Measurements from ENCODE around the gene MRPL43.

The MRPL43 gene

DNA sequence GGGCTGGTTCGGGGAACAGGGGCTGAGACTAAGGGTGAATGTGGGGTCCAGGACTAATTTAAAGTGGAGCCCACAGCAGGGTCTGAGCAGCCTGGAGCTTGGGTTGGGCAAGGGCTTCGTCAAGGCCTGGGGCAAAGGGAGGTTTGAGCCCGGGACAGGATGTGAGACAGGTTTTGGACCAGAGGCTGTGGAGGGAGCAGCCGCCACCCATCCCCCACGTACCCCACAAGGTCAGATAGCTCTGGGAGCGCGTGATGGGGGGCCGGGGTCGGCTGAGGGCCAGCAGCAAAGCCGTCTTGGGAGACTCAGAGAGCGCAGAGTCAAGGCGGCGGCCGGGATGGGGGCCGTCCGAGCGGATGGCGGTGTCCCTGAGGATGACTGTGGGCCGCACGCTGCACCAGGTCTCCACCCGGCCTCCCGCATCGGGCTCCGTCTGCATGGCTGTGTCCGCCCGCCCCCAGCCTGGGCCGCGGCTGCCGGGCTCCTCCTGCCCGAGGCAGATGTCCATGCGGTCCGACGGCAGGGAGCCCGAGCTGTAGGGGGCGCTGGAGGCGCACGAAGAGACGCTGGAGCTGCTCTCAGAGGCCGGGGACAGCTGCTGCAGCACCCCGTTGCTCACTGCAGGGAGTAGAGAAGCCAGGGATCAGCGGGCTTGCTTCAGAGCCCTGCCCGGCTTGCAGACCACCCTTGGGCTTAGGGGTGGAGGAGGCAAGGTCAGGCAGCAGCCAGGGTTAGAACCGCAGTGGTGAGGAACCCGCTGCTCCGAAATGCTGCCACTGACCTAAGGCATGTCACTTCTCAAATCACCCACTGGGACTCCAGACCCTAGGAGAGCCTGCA lies 31.5 kb upstream of the MRPL43 start:
- DNase-seq = peak; percentile 58

GRCh38 chr10:101018118-101018599 lies 30.9 kb upstream of the MRPL43 start:
- no peak for DNase-seq

GRCh38 chr10:101016814-101017213 lies 29.5 kb upstream of the MRPL43 start:
- no peak for DNase-seq

DNA sequence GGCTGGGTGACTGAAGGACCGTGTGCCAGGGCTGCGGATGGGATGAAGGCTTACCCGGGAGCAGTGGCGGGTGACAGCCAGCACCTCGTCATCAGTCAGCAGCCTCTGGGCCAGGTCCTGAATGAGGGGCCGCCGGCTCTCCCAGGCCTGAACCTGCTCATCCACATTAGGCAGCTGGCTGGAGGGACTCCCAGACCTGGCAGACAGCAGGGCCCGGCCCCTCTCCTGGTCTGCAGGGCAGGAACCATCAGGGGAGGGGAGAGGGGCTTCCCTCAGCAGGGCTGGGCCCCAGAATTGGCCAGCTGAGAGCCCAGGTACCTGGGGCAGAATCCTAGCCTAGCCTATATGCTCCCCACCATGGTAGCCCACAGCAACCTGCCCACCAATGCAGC lies 28.3 kb upstream of the MRPL43 start:
- no peak for DNase-seq

GRCh38 chr10:101014966-101015581 lies 27.8 kb upstream of the MRPL43 start:
- DNase-seq = no peak

- peak; percentile 54 for DNase-seq
Measured at GRCh38 chr10:101014230-101014884, 27.1 kb upstream of the MRPL43 start.

GRCh38 chr10:101013365-101013825 lies 26.1 kb upstream of the MRPL43 start:
- DNase-seq = no peak

DNA sequence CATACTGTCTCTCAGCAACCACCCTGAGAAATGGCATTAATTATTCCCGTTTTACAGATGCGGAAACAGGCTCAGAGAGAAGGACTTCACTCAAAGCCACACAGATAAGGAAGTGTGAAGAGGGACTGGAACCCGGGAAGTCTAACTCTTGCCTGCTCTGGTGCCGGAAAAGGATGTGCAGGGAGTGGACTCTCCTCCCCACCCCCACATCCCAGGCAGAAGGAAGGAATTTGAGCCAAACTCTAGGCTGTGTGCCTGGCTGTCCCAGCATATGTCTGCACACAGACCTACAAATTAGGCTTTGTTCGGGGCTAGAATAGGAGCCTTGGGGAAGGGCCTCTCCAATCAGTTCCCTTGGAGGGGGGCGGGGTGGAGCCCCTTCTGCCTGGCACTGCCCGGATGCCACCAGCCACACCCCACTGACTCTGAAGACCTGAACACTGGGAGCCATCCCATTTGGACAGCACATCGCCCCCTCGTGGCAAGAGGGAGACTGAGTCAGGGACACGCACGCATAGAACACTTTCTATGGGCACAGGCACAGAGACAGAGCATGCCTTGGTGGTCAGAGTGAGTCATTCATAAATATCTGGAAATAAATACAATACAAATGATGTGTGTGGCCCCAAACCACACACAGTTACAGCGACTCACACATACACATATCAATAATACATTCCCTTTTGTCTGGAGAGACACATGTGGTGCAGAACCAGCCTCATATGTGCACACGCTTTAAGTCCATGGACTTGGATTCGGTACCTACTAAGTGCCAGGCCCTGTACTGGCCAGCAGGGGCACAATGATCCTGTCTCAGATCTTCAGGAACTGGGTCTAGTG lies 25.4 kb upstream of the MRPL43 start:
- peak; percentile 78 for DNase-seq

DNA sequence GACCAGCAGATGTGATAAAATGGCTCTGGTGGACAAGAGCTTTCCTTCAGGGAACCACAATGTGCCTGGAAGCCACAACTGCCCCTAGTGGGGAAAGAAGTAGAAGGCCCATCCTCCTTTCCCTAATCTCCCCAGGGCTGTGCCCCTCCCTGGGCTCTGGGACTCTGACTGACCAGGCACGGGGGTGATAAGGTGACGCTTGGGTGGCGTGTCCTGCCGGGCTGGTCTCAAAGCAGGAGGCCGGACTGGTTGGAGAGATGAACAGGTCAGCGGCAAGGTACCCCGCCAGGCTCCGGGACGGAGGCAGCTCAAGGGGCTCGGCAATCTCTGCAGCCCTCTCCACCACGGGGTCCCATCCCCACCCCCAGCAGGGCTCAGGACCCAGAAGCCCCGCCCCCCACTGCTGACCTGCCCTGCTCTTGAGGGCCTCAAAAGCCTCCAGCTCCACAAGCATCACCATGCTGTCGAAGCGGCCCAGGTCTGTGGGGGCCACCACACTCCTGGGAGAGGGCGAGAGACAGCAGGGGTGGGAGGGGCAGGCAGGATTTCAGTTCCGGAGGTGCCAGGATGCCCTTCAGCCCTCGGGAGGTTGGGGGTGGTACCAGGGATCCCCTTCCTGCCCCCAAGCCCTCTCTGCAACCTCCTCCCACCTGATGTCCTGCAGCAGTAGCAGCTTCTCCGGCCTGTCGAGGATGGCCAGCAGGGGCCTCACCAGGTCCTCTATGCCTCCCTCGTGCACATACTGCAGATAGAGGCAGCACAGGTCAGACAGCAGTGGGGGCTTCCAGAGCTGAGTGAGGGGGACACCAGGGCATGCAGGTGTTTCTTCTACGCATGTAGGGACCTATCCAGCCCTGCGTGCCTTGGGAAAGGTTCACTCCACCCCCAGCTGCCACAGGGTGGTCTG lies 24.5 kb upstream of the MRPL43 start:
- DNase-seq = no peak

GRCh38 chr10:101010329-101010728 lies 23.0 kb upstream of the MRPL43 start:
- no peak for DNase-seq

DNA sequence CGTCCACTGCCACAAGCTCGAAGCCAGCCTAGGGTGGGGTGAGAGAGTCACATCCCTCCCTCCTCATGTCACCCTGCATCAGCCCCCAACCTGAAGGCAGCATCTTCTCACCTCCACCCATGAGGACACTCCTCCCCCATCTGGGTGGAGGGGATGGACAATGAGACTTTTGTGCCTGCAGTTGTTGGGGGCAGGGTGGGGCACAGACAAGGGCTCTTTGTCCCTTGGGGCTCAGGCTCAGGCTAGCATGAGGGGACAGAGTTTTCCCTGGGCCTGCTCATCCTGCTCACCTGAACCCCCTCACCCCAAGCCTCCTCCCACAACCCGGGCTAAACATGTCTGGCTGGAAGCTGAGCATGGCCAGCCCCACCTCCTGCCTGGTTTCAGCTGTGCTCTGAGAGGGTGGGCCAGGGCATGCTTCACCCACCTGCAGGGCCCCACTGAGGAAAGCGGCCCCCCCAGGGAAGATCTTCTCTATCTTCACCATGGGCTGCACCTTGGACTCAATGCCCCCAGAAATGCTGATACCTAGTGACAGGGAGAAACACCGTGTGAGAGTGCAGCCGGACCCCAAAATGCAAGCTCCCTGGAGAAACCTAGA lies 21.6 kb upstream of the MRPL43 start:
- no peak for DNase-seq

- DNase-seq = no peak
Measured at GRCh38 chr10:101007915-101008822, 20.9 kb upstream of the MRPL43 start.

GRCh38 chr10:101007099-101007711 lies 19.9 kb upstream of the MRPL43 start:
- DNase-seq = no peak

GRCh38 chr10:101006593-101007098 lies 19.3 kb upstream of the MRPL43 start:
- DNase-seq = no peak

- no peak for DNase-seq
Measured at GRCh38 chr10:101005869-101006567, 18.7 kb upstream of the MRPL43 start.

GRCh38 chr10:101005361-101005760 lies 18.1 kb upstream of the MRPL43 start:
- DNase-seq = no peak

GRCh38 chr10:101003639-101004206 lies 16.4 kb upstream of the MRPL43 start:
- DNase-seq = no peak

DNA sequence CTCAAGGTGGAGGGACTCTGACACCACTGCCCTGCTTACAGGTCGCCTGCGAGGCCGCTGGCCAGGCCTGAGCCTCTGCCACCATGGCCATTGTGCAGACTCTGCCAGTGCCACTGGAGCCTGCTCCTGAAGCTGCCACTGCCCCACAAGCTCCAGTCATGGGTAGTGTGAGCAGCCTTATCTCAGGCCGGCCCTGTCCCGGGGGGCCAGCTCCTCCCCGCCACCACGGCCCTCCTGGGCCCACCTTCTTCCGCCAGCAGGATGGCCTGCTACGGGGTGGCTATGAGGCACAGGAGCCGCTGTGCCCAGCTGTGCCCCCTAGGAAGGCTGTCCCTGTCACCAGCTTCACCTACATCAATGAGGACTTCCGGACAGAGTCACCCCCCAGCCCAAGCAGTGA lies 15.2 kb upstream of the MRPL43 start:
- DNase-seq = no peak
